GM19351 (cell line): ENCODE data around the gene FAM241A.
"Not testable (repeated sequence)": the region's sequence is repeated elsewhere in the genome, so short reads cannot be mapped to it uniquely, and the experiment has no call there.

ENCODE experiments used
- ATAC-seq: cut with Tn5 transposase; IDR thresholded peaks from one replicate; pipeline ENCODE4 v1.9.1; 2021; ENCODE audit warnings: mild to moderate bottlenecking, moderate library complexity; ENCODE audit not compliant: unreplicated experiment

The FAM241A gene

GRCh38 chr4:112136551-112136950 is 8.7 kb upstream of the FAM241A start:
- ATAC-seq: no peak

- no peak for ATAC-seq
Observed at GRCh38 chr4:112138538-112138937, 6.7 kb upstream of the FAM241A start.

- ATAC-seq: no peak
Observed at GRCh38 chr4:112140536-112140935, 4.7 kb upstream of the FAM241A start.

- ATAC-seq: no peak
Observed at GRCh38 chr4:112141366-112142138, 3.7 kb upstream of the FAM241A start.

- ATAC-seq: no peak
Observed at GRCh38 chr4:112142182-112142581, 3.1 kb upstream of the FAM241A start.

GRCh38 chr4:112143781-112144180 is 1.5 kb upstream of the FAM241A start:
- ATAC-seq: no peak

GRCh38 chr4:112144546-112145325 is 518 bp upstream of the FAM241A start:
- ATAC-seq: no peak

DNA sequence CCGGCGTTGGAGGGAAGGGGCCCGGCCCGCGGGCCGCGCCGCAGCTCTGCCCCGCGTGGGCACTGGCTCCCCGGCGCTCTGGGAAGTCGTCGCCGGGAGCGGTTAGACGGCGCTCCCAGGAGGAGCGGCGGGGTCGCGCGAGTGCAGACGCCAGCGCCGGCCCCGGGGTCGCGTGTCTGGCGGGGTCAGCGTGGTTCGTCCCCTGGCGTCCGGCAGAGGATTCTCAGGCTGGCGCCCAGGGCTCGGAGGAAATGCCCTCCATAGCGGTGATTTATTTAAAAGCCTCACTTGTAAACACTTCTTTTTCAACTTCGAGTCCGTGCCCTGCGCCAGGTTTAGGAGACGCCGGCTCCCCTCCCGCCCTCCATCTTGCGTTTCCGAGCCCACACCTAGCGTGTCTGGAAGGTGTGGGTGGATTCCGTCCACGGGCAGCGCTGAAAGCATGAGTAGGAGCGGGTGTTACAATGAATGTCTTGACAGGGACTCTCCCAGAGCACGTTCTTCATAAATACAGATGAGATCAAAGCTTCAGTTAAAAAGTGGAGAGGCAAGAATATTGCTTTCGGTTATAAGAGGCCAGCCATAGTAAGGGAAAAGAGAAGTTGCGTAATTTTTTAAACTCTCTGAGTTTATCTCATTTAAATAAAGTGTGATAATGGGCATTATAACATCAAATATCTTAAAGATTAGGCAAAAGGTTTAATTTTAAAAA is 692 bp downstream of the FAM241A start:
- ATAC-seq: peak; percentile 53

GRCh38 chr4:112146502-112146813 is 1.2 kb downstream of the FAM241A start:
- no peak for ATAC-seq

GRCh38 chr4:112147697-112148096 is 2.4 kb downstream of the FAM241A start:
- no peak for ATAC-seq

- ATAC-seq: no peak
Observed at GRCh38 chr4:112150920-112151319, 5.7 kb downstream of the FAM241A start.

DNA sequence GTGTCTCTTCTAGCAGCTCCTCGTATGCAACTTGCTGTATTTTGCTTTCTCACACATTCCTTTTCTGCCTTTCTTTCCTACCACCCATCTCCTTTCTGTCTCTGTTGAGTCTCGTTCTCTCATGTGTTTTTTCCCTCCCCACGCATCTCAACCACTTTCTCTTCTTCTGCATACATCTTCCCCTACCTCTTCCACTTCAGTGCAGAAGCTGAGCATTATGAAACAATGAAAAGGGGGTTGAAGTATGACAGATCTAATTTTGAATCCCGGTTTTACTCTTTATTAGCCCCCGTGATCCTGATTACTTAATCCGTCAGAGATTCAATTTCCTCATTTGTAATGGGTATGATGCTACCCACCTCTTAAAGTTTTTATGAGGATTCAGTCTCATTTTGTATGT is 7.3 kb downstream of the FAM241A start:
- no peak for ATAC-seq

DNA sequence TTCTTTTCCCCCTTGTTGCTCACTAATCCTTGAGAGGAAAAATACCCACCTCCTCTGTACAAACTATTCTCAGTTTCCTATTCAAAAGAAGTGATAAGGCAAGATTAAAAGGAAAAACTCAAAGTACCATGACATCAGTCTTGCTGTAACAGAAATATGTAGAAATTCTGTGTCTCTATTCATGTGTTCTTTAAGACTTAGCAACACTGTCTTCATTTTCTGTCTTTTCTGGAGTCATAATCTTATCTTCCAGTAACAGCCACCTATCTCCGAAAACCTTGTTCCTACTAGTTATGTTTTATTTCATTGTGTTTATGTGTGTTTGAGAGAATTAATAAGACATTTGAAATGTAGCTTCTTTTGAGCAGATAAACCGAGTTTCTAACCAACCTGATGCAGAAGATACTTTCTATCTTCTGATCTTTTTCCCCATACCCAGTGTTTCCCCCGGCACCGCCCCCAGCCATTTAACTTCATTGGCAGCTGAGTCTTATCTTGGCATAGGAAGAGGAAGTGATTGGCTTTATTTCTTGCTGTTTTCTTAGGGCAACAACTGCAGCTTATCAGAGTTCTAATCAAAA is 8.0 kb downstream of the FAM241A start:
- ATAC-seq: no peak

GRCh38 chr4:112156112-112156511 is 10.9 kb downstream of the FAM241A start:
- ATAC-seq: no peak

DNA sequence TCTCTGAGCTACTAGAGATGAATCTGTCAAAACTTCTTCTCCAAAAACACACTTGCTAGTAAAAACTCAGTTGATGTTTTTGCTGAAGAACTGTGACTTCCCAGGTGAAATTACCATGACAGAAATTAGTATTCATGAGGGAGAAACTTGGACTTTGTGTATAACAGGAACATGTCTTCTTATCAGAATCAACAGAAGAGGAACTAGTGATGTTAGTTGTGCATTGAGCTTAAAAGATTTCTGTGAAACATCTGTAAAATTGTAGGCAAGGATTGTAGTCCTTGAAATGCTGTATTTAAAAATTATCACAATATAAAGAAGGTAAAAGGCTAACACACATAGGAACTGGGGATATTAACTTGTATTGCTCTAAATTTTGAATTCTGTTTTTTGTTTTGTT is 11.3 kb downstream of the FAM241A start:
- ATAC-seq: no peak

DNA sequence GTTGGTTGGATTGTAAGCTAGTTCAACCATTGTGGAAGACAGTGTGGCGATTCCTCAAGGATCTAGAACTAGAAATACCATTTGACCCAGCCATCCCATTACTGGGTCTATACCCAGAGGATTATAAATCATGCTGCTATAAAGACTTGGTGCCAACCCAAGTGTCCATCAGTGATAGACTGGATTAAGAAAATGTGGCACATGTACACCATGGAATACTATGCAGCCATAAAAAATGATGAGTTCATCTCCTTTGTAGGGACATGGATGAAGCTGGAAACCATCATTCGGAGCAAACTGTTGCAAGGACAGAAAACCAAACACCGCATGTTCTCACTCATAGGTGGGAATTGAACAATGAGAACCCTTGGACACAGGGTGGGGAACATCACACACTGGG is 18.5 kb downstream of the FAM241A start:
- not testable (repeated sequence) for ATAC-seq

DNA sequence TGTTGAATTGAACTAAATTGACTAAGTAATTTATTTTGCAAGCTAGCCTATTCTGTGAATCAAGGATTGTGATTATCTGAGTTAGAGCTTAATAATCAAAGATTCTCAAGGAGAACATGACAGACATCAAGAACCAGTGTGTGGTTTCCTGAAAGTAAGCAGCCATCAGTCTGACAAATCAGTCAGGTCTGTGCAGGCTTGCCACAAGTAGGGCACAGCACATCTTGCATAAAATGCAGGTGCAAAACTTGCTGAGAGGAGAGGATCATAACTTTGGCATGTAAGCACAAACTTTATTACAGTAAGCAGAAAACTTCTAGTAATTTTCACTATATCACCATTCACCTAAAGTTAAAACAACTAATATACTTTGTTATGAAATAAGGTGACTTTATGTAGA is 22.5 kb downstream of the FAM241A start:
- ATAC-seq: no peak

DNA sequence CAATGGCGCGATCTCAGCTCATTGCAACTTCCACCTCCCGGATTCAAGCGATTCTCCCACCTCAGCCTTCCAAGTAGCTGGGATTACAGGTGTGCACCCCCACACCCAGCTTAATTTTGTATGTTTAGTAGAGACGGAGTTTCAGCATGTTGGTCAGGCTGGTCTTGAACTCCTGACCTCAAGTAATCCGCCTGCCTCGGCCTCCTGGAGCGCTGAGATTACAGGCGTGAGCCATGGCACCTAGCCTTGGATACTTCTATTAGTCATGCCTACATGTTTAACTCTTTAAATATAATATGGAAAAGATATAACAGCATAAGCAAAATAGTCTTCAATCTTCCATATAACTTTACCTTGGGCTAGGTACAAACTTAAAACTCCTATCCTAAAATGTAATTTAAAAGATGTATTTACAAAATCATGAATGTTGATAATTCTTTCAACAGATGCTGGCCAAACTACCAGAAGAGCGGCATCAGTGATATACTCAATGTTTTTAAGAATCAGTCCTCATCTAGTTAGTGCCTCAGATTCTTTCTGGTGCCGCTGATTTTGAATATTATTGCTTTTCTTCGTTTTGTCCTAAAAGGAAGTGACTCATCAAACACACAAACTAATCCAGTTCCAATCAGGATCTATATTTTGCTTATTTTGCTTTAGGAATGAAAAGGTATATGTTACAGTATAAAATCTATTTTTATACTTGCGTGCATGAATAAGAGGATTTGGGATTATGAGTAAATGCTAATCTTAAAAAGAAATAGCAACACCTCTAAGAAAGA is 23.7 kb downstream of the FAM241A start:
- ATAC-seq: no peak

DNA sequence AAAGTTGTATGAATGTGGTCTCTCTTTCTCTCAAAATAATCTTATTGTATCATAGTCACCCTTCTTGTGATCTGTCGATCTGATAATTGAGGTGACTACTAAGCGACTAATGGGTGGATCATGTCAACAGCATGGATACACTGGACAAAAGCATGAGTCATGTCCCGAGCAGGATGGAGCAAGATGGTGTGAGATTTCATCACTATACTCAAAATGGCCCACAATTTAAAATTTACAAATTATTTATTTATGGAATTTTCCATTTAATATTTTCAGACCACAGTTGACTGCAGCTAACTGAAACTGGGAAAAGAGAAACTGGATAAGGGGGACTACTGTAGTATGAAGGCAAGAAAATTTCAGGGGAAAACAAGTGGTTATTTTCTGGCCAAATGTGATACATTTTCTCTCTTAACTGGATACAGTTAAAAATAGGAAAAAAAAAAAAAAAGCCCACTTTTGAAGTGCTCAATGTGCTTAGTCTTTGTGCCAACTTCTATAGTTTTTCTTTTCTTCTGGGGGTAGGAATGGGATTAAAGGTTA is 25.3 kb downstream of the FAM241A start:
- no peak for ATAC-seq

DNA sequence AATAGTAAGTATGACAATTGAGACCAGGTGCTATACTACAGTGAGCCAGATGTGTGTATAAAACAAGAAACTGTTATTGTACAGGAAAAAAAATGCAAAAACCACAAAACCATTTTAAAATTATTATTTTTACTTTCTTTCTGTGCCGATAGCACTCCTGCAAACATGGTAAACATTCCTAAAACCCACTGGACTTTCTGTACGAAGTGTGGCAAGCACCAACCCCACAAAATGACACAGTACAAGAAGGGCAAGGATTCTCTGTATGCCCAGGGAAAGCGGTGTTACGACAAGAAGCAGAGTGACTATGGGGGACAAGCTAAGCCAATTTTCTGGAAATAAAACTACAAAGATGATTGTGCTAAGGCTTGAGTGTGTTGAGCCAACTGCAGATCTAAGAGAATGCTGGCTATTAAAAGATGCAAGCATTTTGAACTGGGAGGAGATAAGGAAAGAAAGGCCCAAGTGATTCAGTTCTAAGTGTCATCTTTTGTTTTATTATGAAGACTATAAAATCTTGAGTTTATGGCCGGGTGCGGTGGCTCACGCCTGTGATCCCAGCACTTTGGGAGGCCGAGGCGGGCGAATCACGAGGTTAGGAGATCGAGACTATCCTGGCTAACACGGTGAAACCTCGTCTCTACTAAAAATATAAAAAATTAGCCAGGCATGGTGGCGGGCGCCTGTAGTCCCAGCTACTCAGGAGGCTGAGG is 26.0 kb downstream of the FAM241A start:
- not testable (repeated sequence) for ATAC-seq
